ENCODE data around the gene MVB12B.
"Not testable (repeated sequence)": the region's sequence is repeated elsewhere in the genome, so short reads cannot be mapped to it uniquely, and the experiment has no call there.

MVB12B gene

DNA sequence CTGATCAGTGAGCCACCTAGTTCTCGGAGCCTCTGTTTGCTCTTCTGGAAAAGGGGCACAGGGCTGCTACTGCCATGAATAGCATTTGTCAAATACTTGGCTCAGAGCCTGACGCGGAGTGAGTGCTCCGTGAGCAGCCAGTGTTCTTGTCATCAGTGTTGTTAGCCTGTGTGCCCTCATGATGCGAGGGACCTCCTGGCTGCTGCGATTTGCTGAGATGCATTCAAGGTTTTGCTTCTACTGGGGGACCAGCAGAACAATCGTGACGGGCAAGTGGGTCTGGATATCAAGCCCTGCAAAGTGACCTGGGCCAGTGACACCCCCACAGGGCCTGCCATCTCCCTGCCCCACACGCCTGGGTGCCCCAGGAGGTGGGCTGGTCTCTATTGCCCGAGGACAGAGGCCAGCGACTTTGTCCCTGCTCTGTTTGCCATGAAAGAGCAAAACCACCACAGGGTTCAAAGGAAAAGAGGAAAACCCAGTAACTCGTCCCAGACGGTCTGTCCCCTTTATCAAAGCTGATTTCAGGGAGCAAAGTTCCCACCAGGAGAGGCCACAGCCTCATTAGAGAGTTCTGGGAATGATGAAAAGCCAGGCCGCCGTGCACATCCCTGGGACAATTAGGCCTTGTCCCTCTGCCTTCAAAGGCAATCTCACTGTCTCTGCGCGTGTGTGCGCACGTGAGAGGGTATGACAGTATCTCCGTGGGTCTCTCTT lies 200.6 kb downstream of the MVB12B start:
- no peak for DNase-seq

DNA sequence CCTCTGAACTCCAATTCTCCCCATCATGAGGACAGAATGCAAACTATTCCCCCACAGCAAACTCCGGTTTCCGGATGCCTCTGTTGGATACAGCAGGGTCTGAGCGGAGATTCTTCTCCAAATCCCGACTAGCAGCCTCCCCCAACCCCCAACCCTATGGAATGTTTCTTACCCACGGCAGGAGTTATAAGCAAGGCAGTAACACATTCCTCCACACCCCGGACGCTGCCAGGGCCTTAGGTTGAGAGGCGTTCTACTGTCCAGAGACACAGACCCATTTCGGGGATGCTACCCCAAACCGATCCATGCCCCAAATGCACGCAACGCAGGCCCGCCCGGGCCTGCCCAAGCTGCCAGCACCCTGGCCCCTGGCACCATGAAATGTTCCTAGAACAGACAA lies 201.5 kb downstream of the MVB12B start:
- no peak for DNase-seq

DNA sequence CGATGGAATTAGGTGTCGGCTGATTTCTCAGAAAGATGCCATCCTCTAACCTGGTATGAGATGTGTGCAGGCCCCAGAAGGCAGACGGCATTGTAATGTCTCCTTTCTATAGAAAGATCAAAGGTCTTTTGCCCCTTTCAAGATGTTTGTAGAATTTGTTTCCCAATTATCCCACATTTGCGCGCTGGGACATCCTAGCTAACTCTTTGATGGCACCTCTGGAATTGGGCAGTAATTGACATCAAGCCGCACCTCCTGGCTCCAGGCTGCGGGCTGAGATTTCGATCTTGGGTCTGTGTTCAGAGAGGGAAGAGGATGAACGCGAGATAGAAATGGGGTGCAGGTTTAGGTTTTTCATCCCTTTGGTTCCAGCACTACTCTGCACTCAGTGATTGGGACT lies 202.3 kb downstream of the MVB12B start:
- DNase-seq = no peak

DNA sequence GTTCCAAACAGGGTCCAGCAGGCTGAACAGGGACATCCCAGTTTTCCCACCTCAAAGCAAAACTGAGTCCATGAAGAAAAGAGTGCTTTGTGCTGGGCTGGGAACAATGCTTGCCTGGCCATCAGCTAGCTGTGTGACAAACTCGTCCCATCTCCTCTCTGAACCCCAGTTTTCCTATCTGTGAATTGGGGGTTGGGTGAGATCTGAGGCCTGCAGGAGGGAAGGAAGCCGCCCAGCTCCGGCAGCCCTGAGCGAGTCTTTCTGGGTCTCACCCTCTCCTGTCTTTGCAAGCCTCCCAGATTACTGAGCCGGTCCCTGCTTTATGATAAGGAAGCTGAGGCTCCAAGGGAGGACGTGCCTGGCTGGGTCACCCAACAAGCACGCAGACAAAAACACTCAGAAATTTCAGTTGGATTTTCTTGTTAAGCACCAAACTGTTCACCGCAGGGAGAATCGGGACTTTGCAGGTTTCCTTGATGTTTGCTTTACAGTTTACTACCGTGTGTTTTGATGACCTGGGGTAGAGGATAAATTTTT lies 204.5 kb downstream of the MVB12B start:
- no peak for DNase-seq

DNA sequence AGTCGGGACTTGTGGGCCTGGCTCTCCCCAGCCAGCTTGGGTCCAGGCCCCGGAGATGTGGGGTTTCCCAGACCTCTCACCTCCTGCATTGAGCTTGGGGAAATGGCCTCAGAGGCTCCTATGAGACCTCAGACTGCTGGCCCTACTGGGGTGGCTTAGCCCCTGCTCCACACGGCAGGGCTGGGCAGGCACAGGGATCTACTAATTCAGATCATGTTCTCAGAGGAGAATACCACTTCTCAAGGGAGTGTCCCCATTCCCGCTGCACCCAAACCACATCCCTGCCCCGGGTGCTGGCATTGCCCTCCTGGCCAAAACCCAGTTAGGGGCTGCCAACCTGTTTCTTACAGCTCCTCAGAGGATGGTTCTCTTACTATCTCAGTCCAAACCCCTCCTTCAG lies 205.0 kb downstream of the MVB12B start:
- no peak for DNase-seq

DNA sequence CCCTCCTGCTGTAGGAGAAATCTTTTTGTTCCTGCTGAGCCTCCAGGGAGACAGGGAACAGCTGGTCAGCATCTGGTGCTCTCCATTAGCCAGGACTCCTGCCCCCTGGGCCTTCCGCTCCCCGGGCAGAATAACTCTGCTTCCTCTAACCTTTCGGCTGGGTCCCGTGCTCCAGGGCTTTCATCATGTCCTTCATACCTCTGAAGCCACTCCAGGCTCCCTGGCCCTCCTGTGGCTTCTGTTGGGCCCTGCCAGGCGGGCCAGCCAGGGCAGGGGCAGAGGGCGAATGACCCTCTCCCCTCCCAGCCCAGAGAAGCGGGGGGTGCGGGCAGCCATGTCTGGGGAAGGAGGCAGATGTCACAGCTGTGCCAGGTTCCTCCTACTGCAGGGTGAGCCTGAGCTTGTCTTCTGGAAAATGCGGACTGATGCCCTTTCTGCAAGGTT lies 205.4 kb downstream of the MVB12B start:
- no peak for DNase-seq

DNA sequence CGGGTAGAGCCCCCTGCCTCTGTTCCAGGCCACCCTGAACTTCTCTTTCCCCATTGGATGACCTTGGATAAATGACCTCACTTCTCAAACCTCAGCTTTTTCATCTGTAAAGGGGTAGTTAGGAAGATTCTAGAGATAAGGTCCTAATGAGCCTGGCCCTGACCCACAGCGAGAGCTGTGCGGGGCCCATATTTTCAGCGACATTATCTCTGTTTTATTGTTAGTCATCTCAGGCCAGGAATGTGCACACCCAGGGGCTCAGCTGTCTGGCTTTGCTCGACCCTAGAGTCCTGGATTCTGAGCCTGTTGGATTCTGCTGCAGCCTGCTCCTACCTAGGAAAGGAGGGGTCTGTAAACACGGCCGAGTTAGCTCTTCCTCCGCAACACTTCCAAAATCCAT lies 205.9 kb downstream of the MVB12B start:
- DNase-seq = no peak

DNA sequence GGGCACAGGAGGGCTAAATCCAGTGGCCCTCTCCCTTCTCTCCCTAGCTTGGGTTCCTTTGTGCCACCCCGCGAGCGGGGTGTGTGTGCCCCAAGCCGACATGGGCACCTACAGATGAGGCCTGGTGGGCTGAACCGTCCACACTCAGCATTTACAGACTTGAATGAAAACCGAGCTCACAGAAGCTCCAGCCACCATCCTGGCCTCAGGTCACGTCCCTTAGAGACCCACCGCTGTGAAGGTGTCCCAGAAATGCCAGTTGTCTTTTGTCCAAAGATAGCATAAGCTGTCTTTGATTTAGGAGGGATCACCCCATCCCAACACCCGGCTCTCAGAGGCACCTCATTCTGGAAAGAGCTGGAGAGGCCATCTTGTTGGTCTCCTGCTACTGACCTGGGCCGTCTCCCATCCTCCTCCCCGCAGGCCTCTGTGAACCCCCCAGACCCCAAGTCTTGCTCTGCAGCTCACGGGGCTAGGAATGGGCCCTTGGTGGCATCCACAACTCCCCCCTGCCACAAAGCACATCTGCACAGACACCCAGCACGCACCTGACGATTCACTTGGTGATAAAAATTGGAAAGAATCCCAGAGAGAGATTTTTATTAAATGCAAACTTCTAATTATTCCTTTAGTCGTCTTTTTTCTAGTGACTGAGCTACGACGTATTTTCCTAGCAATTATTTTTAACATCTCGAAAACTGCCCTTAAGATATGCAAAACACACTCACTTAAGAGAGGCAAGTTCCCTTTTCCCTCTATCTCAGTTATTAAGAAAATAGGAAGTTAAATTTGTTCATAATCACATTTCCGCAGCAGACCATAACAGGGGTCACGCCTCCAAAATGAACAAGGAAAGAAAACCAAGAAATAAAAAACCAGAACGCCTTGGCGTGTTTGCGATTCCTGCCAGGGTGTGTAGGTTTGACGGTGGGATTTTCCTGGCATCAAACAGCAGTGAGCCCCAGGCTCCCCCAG lies 206.6 kb downstream of the MVB12B start:
- DNase-seq = no peak

DNA sequence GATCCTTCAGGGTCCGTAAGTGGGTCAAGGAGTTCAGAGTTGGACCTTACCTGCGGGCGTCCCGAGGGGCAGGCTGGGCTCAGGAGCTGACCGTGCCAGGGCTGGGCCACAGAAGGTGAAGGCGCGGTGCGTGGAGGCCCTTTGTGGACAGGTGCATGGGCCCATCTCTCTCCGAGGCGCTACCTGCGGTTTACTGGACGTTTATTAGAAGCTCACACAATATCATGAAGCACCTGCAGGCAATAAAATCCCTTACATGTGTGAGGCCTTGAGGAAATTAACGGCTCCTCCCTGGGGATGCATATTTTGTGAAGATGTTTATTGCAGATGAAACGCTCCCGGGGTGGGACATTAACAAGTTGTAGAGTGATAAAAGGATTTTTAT lies 207.3 kb downstream of the MVB12B start:
- no peak for DNase-seq

DNA sequence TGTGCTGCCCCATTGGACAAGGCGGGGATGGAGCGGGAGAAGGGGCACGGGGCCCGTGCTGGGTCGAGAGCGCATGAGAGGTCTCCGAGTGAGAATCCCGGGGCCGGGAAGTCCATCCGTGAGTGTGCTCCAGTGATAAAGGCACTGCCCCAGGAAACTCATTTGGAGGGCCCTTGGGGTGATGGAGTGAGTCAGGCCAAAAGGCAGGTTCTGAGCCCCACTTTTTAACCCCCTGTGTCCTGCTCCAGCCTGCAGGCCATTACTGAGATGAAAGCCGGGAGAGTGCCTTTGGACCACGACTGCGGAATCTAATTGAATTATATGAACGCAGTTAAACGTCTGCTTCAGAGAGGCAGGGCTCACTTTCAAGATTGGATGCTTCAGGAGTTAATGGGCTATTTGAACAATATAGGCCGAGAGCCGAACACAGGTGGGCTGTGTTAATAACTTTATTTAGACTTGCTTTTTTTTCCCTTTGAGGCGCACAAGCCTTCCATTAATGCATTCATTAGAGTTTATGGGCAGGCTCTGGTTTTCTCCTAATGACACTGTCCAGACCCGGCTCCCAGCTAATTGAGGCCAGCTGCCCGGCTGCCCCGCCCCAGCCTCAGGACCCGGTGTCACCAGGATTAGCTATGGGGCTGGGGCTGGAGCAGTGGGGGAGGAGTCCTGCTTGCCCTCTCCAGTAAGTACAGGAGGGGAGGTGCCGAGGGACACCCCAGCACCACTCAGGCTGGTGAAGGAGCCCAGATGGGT lies 208.0 kb downstream of the MVB12B start:
- DNase-seq = no peak

DNA sequence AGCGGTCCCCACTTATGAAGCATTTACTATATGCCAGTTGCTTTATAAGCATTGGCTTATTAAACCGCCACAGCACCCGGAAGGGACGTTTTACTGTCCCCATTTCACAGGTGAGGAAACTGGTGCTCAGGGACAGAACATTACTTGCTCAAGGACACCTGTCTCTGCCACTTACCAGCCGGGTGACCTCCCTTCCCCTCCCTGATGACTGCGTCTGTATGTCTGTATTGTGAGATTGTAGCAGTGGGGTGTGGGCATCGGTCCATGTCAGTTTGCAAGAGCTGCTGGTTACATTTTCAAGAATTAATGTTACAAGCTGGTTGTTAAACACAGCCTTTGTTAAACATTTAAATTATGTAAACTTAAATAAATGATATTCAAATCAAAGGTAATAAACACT lies 209.5 kb downstream of the MVB12B start:
- DNase-seq = no peak

DNA sequence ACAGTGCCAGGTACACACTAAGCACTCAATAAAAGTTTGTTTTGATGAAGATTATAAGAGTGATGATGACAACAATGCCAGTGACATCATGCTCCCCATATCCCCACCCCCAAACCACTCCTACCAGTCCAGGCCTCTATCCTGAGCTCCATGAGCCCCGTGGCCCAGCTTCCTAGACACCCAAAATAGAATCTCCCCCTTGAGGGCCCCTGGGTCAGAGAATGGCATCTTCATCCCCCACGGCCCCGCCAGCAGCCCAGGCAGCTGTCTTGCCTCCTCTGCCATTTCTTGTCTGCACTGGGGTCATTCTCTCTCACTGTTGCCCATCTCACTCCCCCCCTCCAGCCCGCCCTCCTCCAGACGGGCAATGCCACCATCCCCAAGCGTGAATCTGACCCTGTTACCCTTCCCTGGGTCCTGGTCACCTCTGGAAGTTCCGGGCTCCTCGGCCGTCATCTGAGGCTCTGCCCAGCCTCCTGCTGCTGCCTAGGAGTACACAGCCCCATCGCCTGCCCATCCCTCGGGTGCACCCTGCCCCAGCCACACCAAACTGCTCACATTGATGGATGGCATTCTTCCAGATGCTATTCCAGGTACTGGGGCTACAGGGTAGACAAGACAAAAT lies 210.3 kb downstream of the MVB12B start:
- no peak for DNase-seq

DNA sequence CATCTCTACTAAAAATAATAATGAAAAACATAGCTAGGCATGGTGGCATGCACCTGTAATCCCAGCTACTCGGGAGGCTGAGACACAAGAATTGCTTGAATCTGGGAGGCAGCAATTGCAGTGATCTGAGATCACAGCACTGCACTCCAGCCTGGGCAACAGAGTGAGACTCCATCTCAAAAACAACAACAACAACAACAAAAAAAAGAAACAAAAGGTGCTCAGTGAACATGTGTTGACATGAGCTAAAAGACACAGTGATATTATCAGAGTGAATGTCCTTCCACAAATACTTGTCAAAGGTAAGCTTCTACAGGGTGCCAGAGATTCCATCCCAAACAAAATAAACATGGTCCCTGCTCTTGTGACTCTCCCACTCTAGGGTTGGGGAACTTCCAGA lies 211.9 kb downstream of the MVB12B start:
- no peak for DNase-seq

DNA sequence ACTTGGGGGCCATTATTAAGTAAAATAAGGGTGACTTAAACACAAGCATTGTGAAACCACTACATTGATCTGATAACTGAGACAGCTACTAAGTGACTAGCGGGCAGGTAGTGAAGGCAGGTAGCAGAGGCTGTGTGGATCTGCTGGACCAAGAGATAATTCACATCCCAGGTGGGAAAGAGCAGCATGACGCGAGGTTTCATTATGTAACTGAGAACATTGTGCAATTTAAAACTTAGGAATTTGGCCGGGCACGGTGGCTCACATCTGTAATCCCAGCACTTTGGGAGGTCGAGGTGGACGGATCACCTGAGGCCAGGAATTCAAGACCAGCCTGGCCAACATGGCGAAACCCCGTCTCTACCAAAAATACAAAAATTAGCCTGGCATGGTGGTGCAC lies 213.8 kb downstream of the MVB12B start:
- DNase-seq = not testable (repeated sequence)

DNA sequence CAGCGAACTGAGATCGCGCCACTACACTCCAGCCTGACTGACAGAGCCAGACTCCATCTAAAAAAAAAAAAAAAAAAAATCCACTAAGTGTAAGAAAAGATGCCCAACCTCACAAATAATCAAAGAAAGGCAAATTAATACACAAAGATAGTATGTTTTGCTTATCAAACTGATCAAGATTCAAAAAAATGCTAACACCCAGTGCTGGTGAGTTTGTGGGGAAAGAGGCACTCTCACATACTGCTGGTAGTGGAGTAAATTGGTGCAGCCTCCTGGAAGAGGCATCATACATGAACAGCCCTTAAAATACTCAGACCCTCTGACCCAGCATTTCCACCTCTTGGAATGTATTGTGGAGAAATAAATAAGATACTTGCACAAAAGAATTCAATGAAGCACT lies 216.9 kb downstream of the MVB12B start:
- DNase-seq = no peak

DNA sequence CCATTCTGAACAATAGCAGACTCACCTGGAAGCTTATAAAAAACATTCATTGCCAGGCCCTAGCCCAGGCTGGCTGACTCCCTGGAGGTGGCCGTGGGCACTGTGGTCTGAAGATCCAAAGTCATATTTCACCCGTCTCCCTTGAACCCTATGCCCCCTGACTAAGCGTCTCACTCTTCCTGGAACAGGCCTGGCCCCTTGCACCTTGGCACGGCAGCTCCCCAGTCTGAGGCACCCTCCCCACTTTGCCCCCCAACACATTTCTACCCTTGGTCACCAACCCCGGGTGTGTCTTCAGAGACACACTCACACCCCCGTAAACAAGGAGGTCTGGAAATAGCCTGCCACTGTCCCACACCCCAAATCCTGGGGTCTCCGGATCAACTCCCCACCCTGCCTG lies 218.5 kb downstream of the MVB12B start:
- no peak for DNase-seq

DNA sequence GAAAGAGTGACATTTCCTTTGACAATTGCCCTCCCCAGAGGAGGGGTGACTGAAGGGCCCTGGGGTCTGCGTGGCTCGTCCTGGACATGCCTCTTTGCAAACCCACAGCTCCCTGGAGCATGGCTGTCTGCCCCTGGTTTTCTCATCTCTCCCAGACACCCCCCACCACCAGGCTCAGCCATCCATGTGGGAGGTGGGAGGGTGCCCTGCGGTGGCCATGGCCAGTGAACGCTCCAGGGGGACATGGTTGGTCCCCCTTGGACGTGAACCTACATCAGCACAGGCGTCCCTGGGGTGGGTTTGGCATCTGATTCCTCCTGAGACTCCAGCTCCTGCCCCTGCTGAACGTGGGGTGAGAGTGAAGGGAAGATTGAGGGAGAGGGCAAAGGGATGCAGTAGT lies 219.4 kb downstream of the MVB12B start:
- DNase-seq = no peak

DNA sequence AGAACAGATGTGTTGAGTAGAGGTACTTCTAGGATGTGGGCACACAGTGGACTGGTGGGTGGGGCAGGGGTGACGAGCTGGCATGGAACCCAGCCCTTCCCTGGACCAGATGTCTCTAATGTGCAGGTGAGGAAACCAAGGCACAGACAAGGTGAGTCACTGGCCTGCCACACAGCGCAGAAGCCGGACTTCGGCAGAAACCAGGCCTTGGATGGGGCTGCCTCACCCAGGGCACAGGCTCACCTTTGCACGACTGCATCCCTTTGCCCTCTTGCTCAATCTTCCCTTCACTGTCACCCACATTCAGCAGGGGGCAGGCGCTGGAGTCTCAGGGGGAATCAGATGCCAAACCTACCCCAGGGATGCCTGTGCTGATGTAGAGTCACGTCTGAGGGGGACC lies 221.7 kb downstream of the MVB12B start:
- DNase-seq = no peak

DNA sequence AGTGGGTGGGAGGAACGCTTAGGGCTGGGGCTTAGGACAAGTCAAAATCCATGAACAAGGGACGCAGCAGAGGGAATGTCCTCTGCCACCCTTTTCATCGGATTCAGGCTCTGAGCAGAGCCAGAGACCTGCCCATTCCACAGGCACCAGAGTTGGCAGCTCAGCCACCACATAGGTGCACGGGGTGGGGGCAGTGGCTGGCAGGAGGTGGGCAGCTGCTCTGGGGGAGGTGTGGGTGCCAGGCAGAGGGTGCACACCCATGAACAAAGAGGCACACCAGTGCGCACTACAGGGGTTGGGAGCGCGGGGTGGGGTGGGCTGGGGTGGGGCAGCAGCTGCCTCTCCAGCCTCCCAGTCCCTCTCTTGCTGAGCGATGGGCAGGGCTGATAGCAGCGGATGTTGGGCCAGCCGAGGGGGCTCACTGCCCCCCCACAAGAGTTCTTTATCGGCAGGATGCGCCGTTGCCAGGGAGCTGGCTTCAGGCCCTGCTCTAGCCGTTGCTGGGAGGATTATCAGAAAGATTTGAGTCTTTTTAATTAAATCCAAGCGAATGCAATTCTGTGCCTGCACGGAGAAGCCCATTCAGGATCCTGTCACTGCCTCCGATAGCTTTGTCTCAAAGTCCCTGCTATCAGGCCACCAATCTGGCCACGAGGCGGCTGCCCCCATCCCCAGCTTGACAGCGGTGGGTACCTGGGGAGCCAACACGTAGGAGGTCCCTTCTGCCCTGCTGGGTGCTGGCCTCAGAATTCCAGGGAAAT lies 222.8 kb downstream of the MVB12B start:
- DNase-seq = no peak

DNA sequence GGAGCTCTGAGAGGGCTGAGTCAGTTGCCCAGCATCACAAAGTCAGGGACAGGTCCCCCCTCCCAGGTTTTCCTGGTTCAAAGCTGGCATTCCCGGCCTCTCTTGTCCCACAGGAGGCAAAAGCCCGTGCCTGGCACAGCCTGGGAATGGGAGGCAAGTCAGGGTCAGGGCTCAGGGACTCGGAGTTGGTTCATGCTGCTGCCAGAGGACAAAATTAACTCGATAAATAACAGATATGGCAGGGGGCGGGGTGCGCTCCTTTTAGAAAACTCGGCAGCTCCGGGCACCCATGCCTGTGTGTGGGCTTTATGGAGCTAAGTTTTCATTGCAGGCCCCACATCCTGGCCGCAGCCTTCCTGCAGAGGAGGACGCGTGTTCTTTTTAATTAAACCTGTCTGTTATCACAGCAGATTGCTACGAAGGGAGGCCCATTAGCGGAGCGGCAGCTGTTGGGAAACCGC lies 224.3 kb downstream of the MVB12B start:
- DNase-seq = no peak

DNA sequence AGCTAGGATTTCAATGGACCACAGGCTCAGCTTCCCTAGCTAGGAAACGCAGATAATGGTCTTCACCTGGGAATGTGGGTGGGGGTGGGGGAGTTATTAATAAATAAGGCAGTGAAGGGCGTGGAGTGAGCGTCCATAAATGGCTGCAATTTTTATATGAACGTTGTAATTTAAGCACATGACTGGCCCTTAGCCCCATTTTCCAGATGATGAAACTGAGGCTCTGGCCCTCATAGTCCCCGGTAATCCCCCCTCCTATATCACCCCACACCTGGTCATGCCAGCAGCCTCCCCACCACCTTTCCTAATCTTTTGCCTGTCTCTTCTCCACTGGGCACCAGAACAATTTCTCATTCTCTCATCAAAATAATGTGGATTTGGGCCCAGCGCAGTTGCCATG lies 225.2 kb downstream of the MVB12B start:
- no peak for DNase-seq

DNA sequence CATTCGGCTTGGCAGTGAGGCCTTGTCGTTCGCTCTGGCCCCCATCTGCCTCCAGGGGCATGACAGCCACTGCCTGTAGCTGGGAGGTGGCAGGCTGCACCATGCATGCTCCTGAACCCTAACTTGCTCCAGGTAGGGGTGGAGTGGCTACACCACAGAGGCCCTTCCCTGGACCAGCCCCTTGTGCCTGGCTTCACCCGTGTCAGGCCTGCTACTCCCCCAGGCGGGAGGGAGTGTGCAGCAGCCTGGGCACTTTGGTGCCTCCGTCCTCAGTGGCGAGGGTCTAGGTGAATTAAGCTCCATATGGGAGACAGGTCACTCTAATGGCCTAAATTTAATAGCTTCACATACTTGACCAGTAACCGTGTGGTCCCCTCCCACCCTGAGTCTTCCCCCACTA lies 227.7 kb downstream of the MVB12B start:
- no peak for DNase-seq

Measured in CD4-positive, alpha-beta T cell treated with Interleukin-4 for 4 hours (primary cell).